Adrenal gland (tissue), 12 donors: Measurements from ENCODE around the gene SPAG17. TPM values are rescaled to one million over a fixed set of nuclear protein-coding genes. Genes with fewer than 3 reads are reported as not detected.

Source experiments
- DNase-seq, 7 donors: peaks; one replicate each; pipeline ENCODE4 v3.0.0-alpha.2; 2019 to 2020
- H3K27ac ChIP-seq, 5 donors: fragments of 200-600 bp; sonication (generic) in 4 of 5; 1 replicate in 3 of 5; 2 replicates in 2 of 5; pipeline versions ENCODE4 v1.5.1 to v1.8.0; 2016 to 2020; ENCODE audit warnings: mild to moderate bottlenecking in 1 of 5
- H3K27me3 ChIP-seq: fragments of 200-600 bp; 2 replicates; pipeline ENCODE4 v1.8.0; 2021
- H3K36me3 ChIP-seq, 2 donors: fragments of 200-600 bp; replicated peaks in 1 of 2; 1 replicate in 1 of 2; 2 replicates in 1 of 2; pipeline versions ENCODE4 v1.5.1 to v1.8.0; 2018 to 2022
- H3K4me1 ChIP-seq, 2 donors: fragments of 200-600 bp; replicated peaks in 1 of 2; 1 replicate in 1 of 2; 2 replicates in 1 of 2; pipeline versions ENCODE4 v1.5.1 to v1.8.0; 2018 to 2021
- H3K4me3 ChIP-seq, 4 donors: fragments of 200-600 bp; sonication (generic) in 3 of 4; one replicate each; pipeline ENCODE4 v1.5.1; 2016 to 2018
- H3K9me3 ChIP-seq, 3 donors: fragments of 200-600 bp; sonication (generic) in 1 of 3; replicated peaks in 1 of 3; 1 replicate in 2 of 3; 2 replicates in 1 of 3; pipeline versions ENCODE4 v1.5.1 to v1.8.0; 2016 to 2021
- CTCF ChIP-seq, 6 experiments: fragments of 450-650 bp in 4 of 6; fragments of 200-600 bp in 2 of 6; sonication (generic) in 1 of 6; IDR thresholded peaks; 1 replicate in 5 of 6; 2 replicates in 1 of 6; pipeline versions ENCODE4 v1.5.1 to v1.8.0; 2016 to 2021; ENCODE audit warnings: antibody characterized with exemption in 6 of 6, mild to moderate bottlenecking in 2 of 6, moderate library complexity in 1 of 6
- POLR2A ChIP-seq, 2 donors: fragments of 450-650 bp; IDR thresholded peaks; one replicate each; pipeline ENCODE4 v1.6.1; 2017; ENCODE audit warnings: antibody characterized with exemption in 2 of 2, mild to moderate bottlenecking in 2 of 2, moderate library complexity in 1 of 2
- WGBS, 4 donors: extraction: QIAGEN DNeasy Blood & Tissue Kit in 2 of 4; methylation state at CpG; one replicate each; pipeline versions ENCODE4 v1.1.5 to v1.1.7; 2013 to 2017; 5-methylcytosine and 5-hydroxymethylcytosine counted together
- intact Hi-C, 2 donors: fragments of 100-400 bp; cut with DNase I; formaldehyde crosslinking; loops; one replicate each; pipeline versions ENCODE4 v1.14.1 to v1.15.0; 2022 to 2023
- polyA plus RNA-seq, 3 donors: library from polyadenylated mRNA; stranded (reverse); fragments of 200-250 nt in 2 of 3; fragments of 350-450 nt in 1 of 3; fragmentation: Illumina TruSeq in 1 of 3; extraction: RNeasy Lipid Tissue Mini Kit (QIAGEN cat#74804) in 1 of 3; gene quantifications; one replicate each; pipeline ENCODE4 v1.2.3, GENCODE V29; 2013 to 2014
- total RNA-seq, 9 donors: library from RNA; depleted of rRNA in 4 of 9; stranded (reverse); fragments of >200 nt in 4 of 9; fragments of 120-200 nt in 1 of 9; fragmentation: NEBNext Ultra II Directional in 1 of 9; extraction: Animal tissue kit (Norgen Biotek cat#: 25700) in 1 of 9; gene quantifications; one replicate each; pipeline versions ENCODE4 v1.1.0 to v1.2.4, GENCODE V29; 2013 to 2023
- donor health status: healthy with polysubstance abuse.
- donor health status: Bipolar disorder and iron deficiency.
- donor health status: DM: yes; HTN: yes; CAD: no.
- donor health status: DM: no; HTN: no; CAD: no.
- donor health status: DM: no; HTN: no; CAD: no.
- donor health status: DM: yes; HTN: yes; CAD: no.

Gene SPAG17
- total and polyA plus RNA-seq, 12 donors: 0.07 to 2.2 (median 0.57) TPM; not detected in 1

- no peak for DNase-seq
- Histone ChIP-seq H3K9me3 (no peaks in the 10 kb centered on the region), H3K4me1 (no peaks in the 10 kb centered on the region), H3K27me3 (peaks cover 4% of the 10 kb centered on the region), H3K4me3 (no peak overlapping the region), H3K27ac (no peak overlapping the region), H3K36me3 (no peaks in the 10 kb centered on the region)
- WGBS, 4 donors: 73 to 84% (median 80%) methylated on average over 1 of the region's 1 CpG
- intact Hi-C loops: no loop called here
- no peak for TF ChIP-seq POLR2A (IDR thresholded peaks at IDR 0.05)
These were observed 24.2 kb downstream of the SPAG17 start for GRCh38 chr1:118160806-118161205.

- intact Hi-C loops: loop anchor here in 1 of 2 donors (10.0 kb wide), 2 partner anchors 845 to 1205 kb away; partner anchors contain the start of gene HAO2
- Histone ChIP-seq H3K9me3 (no peaks in the 10 kb centered on the region), H3K4me3 (no peak overlapping the region), H3K27ac (no peak overlapping the region), H3K36me3 (no peaks in the 10 kb centered on the region), H3K27me3 (peaks cover 4% of the 10 kb centered on the region), H3K4me1 (no peaks in the 10 kb centered on the region)
- DNase-seq: no peak
- 53 to 64% (median 58%) methylated on average over 4 of the region's 4 CpGs for WGBS, 4 donors
- TF ChIP-seq POLR2A (IDR thresholded peaks at IDR 0.05) (no peak), CTCF (IDR thresholded peaks at IDR 0.05) (no peak)
These were observed 25.5 kb downstream of the SPAG17 start for GRCh38 chr1:118159569-118159968.

DNA sequence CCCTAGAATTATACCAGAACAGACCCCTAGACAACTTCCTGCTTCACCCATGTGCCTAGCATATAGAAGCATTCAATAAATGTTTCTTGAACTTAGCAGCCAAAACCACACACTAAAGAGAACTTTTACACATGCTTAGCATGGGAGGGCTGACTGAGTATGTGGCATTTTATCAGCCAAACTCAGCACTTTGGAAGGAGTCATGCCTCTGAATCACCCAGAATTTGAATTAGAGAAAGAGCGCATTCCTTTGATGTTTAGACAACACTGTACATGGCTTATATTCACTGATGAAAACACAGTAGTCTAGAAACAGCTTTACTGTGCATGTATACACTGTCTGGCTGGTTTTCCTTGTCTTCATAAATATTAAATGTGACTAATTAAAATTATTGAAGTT lies 26.1 kb downstream of the SPAG17 start:
- H3K9me3 ChIP-seq: no peaks in the 10 kb centered on the region
- peaks cover 4% of the 10 kb centered on the region for H3K27me3 ChIP-seq
- no peak for TF ChIP-seq POLR2A (IDR thresholded peaks at IDR 0.05)
- no peak for TF ChIP-seq CTCF (IDR thresholded peaks at IDR 0.05)
- intact Hi-C loops: loop anchor here in 1 of 2 donors (10.0 kb wide), 2 partner anchors 846 to 1206 kb away; partner anchors contain the start of gene HAO2
- DNase-seq: no peak
- no peaks in the 10 kb centered on the region for H3K36me3 ChIP-seq
- no peak overlapping the region for H3K27ac ChIP-seq
- H3K4me1 ChIP-seq: no peaks in the 10 kb centered on the region
- WGBS, 4 donors: 90 to 100% (median 91%) methylated on average over 1 of the region's 1 CpG
- H3K4me3 ChIP-seq: no peak overlapping the region

DNA sequence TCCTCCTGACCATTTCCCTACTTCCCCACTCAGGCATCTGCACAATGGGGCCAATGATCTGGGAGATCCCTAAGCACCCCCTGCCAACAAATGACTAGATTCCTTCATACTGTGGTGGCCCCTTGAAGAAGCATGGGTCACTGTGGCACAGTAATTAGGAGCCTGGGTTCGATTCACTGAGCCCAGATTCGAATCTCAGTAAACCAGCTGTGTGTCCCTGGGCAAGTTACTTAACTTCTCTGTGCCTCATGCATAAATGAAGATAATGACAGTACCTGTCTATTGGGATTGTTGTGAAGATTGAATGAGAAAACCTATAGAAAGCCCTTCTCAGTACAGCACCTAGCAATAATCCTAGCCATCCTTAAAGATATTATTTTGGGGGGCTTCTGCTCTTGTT lies 27.5 kb downstream of the SPAG17 start:
- Histone ChIP-seq H3K9me3 (no peaks in the 10 kb centered on the region), H3K36me3 (no peaks in the 10 kb centered on the region), H3K4me1 (no peaks in the 10 kb centered on the region), H3K27ac (no peak overlapping the region), H3K27me3 (peaks cover 4% of the 10 kb centered on the region), H3K4me3 (no peak overlapping the region)
- DNase-seq: no peak
- 56 to 89% (median 77%) methylated on average over 2 of the region's 2 CpGs for WGBS, 4 donors
- TF ChIP-seq CTCF (IDR thresholded peaks at IDR 0.05) (no peak), POLR2A (IDR thresholded peaks at IDR 0.05) (no peak)
- intact Hi-C loops: loop anchor here in 1 of 2 donors (10.0 kb wide), 2 partner anchors 847 to 1207 kb away; partner anchors contain the start of gene HAO2

- intact Hi-C loops: loop anchor here in 1 of 2 donors (10.0 kb wide), 2 partner anchors 850 to 1210 kb away; partner anchors contain the start of gene HAO2
- TF ChIP-seq CTCF (IDR thresholded peaks at IDR 0.05) (no peak), POLR2A (IDR thresholded peaks at IDR 0.05) (no peak)
These were observed 29.9 kb downstream of the SPAG17 start for GRCh38 chr1:118155106-118155505.

More at GRCh38 chr1:118155106-118155505, 29.9 kb downstream of the SPAG17 start:
- H3K4me3 ChIP-seq: no peak overlapping the region
- H3K9me3 ChIP-seq: no peaks in the 10 kb centered on the region
- no peaks in the 10 kb centered on the region for H3K4me1 ChIP-seq
- 83 to 97% (median 85%) methylated on average over 1 of the region's 1 CpG for WGBS, 4 donors
- H3K27ac ChIP-seq: no peak overlapping the region
- DNase-seq: no peak
- no peaks in the 10 kb centered on the region for H3K27me3 ChIP-seq
- no peaks in the 10 kb centered on the region for H3K36me3 ChIP-seq
